Hepatic stellate cell (primary cell): ENCODE measurements around the gene GOLGA6L24.
"Not testable (repeated sequence)": the region's sequence is repeated elsewhere in the genome, so short reads cannot be mapped to it uniquely, and the experiment has no call there.

Experiments
- DNase-seq: peaks from one replicate; pipeline ENCODE4 v3.0.0; 2011; ENCODE audit warnings: low spot score

Gene GOLGA6L24

GRCh38 chr15:28357984-28358383 is at the start of gene GOLGA6L24:
GOLGA6L24 (minus strand) TSS chr15:28358084; CDS start chr15:28358023, 61 bp downstream.
- DNase-seq = not testable (repeated sequence)

GRCh38 chr15:28402774-28403435 is 45.0 kb upstream of the GOLGA6L24 start:
- DNase-seq = not testable (repeated sequence)

GRCh38 chr15:28396022-28396421 is 38.1 kb upstream of the GOLGA6L24 start:
- DNase-seq = not testable (repeated sequence)

- DNase-seq = not testable (repeated sequence)
These were observed 22.2 kb upstream of the GOLGA6L24 start for GRCh38 chr15:28380053-28380452.

- not testable (repeated sequence) for DNase-seq
These were observed 20.5 kb upstream of the GOLGA6L24 start, which contains the start of gene GOLGA8F for GRCh38 chr15:28378364-28378763. GOLGA8F (plus strand) TSS chr15:28378664; CDS start chr15:28378762, 98 bp downstream.

- DNase-seq = not testable (repeated sequence)
These were observed 7.6 kb upstream of the GOLGA6L24 start for GRCh38 chr15:28365502-28365901.

GRCh38 chr15:28322129-28322588 is 35.7 kb downstream of the GOLGA6L24 start, which contains the start of gene HERC2:
HERC2 (minus strand) TSS chr15:28322179; CDS start chr15:28321433, 746 bp downstream.
- DNase-seq = not testable (repeated sequence)

GRCh38 chr15:28321358-28322078 is 36.4 kb downstream of the GOLGA6L24 start:
- not testable (repeated sequence) for DNase-seq

- not testable (repeated sequence) for DNase-seq
These were observed 38.2 kb downstream of the GOLGA6L24 start for GRCh38 chr15:28319725-28320124.

GRCh38 chr15:28318828-28319227 is 39.1 kb downstream of the GOLGA6L24 start:
- DNase-seq = not testable (repeated sequence)

- not testable (repeated sequence) for DNase-seq
These were observed 39.8 kb downstream of the GOLGA6L24 start for GRCh38 chr15:28318122-28318521.

- DNase-seq = not testable (repeated sequence)
These were observed 40.9 kb downstream of the GOLGA6L24 start for GRCh38 chr15:28316958-28317357.

- DNase-seq = not testable (repeated sequence)
These were observed 47.4 kb downstream of the GOLGA6L24 start for GRCh38 chr15:28310454-28310853.

GRCh38 chr15:28308718-28309117 is 49.2 kb downstream of the GOLGA6L24 start:
- not testable (repeated sequence) for DNase-seq
